GM18508 (cell line): ENCODE results near the gene VPS4B.

Experiments used
- ATAC-seq: cut with Tn5 transposase; IDR thresholded peaks from one replicate; pipeline ENCODE4 v1.9.1; 2021; ENCODE audit warnings: moderate number of reproducible peaks; ENCODE audit not compliant: insufficient read depth, unreplicated experiment

The VPS4B gene

DNA sequence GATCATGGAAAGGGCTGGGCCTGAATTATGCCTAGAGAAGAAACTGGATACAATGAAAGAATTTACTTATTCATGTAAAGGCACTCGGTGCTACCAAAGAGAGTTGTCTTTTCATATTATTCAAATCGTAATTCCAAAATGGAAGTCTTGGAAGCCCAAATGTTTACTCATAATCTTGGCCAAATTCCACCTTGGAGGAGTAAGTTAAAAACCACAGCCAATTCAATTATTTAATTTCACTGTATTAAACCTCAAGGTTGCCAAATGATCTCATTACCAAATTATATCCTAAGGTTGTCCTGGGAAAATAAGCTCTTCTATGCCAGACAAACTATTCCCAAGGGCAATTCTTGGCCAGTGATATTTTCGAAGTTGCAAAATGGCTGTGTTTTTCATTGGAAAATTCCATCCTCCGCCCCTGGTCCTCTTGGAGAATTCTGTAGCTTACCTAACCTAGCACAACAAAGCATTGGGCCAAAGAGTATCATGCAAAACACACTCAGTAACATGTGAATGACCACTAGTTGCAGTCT lies 11.1 kb upstream of the VPS4B start:
- no peak for ATAC-seq

DNA sequence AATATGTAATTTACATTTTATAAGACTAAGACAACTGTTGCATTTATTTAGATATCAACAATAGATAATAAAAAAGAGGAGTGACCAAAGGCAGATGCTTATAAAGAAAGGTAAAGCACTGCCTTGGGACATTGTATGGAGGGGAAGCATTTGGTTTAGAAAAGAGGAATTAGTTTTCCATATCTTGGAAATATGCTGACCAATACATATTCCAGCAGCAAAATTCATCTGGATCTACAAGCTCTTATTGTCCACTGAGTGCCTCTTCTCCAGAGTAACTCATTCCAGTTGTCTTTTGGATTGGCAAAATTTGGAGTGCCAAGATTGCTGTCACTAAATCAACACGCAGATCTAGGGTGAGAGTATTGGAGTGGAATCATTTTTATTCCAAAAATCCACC lies 8.9 kb upstream of the VPS4B start:
- ATAC-seq, result no peak

DNA sequence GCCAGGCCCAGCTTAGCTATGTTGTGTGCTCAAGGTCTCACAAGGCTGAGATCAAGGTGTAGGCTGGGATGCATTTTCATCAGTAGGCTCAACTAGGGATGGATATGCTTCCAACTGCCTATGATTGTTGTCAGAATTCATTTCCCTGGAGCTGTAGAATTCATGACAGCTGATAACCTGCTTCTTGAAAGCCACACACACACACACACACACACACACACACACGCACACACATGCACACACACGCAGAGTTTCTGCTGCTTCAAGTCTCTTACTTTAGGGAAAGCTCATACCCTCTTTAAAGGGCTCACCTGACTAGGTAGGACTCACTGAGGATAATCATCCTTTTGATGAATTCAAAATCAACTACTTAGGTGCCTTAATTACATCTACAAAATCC lies 8.2 kb upstream of the VPS4B start:
- no peak for ATAC-seq

DNA sequence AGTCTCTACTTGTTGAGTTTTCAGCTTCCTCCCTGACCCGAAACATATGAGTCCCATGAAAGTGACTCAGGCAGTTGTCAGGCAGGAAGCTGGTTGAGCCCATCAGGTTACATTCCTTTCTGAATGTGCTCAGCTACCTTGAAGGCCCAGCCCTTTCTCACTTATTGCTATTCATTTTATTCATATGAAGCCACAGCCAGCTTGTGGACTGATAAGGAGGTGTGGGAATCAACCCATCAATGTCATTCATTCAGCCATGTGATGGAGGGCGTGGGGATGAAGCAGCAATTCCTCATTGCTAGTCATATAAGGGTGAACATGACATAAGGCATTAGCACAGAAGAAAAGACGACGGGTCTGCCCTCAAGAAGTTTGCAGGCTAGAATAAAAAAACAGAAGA lies 5.3 kb upstream of the VPS4B start:
- no peak for ATAC-seq

DNA sequence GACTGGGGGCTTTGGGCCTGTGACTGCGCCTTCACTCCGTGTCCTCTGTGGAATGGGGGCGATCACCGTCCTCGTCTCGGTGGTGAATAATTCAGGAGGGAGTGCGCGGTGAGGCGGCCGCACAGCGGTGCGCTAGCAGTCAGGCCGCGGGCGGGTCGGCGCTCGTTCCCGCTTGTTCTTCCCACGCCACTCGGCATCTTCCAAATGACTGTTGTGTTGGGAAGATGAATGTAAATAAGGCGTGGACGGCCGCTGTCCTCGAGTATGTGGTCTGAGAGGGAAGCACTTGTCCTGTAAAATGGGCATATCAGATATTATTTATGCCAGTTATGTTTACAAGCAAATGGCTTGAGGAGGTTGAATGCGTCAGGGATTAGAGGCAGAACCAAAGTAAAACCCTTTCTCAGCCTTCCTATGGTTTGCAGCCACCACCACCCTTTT lies 608 bp upstream of the VPS4B start:
- no peak for ATAC-seq

- ATAC-seq, result no peak
Observed at GRCh38 chr18:63421514-63421913, 762 bp downstream of the VPS4B start.

- no peak for ATAC-seq
Observed at GRCh38 chr18:63412953-63413352, 9.3 kb downstream of the VPS4B start.

GRCh38 chr18:63410792-63411191 lies 11.5 kb downstream of the VPS4B start:
- no peak for ATAC-seq

GRCh38 chr18:63409301-63409700 lies 13.0 kb downstream of the VPS4B start:
- ATAC-seq, result no peak

- no peak for ATAC-seq
Observed at GRCh38 chr18:63407734-63408133, 14.5 kb downstream of the VPS4B start.

DNA sequence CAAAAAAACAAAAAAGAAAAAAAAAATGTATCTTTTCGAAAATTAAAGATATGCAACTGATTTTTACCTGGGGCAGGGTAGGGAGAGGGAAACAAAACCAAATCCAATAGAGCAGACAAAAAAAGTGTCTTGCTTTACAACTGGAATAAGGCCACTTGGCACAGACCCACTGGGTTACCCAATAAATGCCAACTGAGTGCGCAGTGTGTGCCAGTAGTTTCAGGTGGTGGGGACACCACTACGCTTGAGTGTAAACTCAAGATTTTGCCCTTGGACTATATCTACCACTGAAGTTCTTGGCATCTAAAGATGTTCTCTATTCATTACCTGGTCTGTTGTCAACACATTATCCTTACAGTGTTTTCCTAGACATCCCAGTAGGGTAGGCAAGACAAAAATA lies 16.3 kb downstream of the VPS4B start:
- ATAC-seq, result no peak

GRCh38 chr18:63402246-63403162 lies 19.8 kb downstream of the VPS4B start:
- no peak for ATAC-seq

GRCh38 chr18:63399300-63399699 lies 23.0 kb downstream of the VPS4B start:
- ATAC-seq, result no peak

DNA sequence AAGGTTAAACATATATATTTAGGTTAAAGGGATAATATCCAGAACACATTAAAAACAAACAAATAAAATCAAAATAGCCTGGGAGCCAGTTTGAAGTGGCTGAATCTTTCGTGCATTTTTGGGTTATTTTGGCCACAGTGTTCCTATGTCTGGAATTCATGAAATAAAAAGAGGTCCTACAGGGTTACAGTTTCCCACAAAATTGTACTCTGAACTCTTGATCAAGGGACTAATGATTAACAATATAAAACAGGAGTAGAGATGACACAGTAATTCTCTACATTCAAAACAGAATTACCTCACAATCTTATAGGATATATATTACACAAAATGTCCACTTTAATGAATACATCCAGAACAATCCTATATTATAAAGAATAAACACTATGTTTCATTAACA lies 24.9 kb downstream of the VPS4B start:
- ATAC-seq, result no peak

GRCh38 chr18:63395503-63395902 lies 26.8 kb downstream of the VPS4B start:
- ATAC-seq, result no peak

DNA sequence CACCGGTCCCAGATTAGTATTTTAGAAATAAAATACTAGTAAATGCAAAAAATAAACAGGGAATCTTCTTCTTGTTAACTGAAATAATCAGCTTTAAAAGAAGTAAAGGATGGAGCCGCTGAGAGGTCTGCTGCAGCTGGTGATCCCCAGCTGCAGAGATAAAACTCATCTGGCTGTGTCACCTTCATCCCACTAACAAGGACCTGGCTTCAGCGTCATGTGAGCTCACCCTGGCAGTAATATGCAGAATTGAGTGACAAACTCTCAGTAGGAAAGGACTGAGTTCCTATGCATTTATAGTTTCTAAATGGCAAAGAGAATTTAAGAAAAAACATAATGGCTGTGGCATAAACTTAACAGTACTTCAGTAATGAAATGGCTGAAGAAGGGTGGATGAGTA lies 27.3 kb downstream of the VPS4B start:
- ATAC-seq, result no peak

GRCh38 chr18:63387861-63388260 lies 34.4 kb downstream of the VPS4B start:
- no peak for ATAC-seq

GRCh38 chr18:63382843-63383242 lies 39.4 kb downstream of the VPS4B start:
- ATAC-seq, result no peak

DNA sequence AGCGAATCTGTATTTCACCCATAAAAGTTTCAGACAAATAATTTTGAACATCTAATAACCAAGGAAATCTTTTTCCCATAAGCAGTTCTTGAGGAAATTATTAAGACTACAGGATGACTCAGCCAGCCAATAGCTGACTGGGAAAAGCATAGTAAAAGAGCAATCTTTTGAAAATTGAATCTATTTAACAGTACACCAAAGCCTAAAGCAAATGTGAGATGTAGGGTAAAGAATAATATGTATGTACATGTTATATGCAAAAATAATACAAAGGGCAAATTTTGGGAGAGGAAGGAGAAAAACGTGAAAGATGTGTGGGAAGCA lies 42.7 kb downstream of the VPS4B start:
- ATAC-seq, result no peak

DNA sequence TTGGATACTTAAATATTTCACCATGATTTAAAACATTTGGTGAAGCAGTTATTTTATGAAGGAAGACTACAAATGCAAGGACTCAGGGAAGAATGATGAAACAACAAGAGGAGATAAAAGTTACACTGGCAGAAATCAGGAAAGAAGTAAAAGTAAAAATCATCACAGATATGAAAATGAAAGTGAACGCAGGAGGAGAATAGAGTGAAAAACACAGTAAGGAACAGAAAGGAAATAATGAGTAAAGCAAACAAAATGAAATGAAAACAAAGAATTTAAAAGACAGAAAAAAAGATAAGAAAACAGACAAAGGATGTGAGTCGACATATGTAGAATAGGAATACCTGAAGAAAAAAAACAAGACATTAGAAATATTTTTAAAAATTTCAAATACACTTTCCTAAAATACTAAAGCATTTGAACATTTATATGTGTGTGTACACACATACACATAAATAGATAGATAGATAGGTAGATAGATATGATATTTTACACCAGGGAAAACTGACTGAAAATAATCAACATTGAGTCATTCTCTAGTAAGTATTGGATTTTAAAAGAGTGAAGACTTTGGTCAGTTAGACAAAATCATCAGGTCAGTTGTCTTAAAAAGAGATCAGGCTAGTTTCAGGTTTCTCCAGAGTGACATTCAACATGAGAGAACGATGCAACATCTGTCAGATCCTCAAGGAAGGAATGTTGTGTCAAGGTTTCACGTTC lies 43.2 kb downstream of the VPS4B start:
- ATAC-seq, result no peak

GRCh38 chr18:63377275-63377980 lies 44.8 kb downstream of the VPS4B start:
- ATAC-seq, result no peak
